ENCODE measurements around the gene LY6G5C.

DNA sequence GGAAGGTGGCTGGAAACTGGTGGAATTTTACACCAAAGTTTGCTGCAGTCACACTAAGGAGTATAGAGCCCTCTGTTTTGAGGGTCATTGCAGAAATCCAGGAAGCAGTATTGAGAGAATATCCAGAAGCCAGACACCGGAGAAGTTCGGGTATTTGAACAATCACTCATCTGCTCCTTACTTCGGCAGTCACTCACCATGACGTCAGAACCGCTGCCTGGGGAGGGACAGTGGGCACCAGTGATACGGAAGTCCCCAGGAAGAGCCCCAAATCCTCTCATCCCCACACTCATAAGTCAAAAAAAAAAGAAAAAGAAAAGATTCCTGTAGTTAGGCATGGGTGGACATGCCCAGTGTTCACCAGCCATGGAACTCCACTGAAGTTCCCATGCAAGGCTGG lies 4.0 kb downstream of the LY6G5C start:
- TF ChIP-seq MEIS2 (IDR thresholded peaks at IDR 0.05; ENCODE audit: partially characterized antibody) (peak; percentile 89), SMARCC2 (IDR thresholded peaks at IDR 0.05; ENCODE audit: low read depth) (no peak; the same call in 1 of the 2 replicates), NELFE (IDR thresholded peaks at IDR 0.05; ENCODE audit: insufficient read depth, insufficient read length) (no peak), SP1 (CRISPR knock-in tag; IDR thresholded peaks at IDR 0.05) (no peak), RBM17 (IDR thresholded peaks at IDR 0.05; ENCODE audit: borderline replicate concordance, low read depth, low read length) (no peak), TAF1 (IDR thresholded peaks at IDR 0.05; ENCODE audit: control insufficient read depth, extremely low read depth, insufficient read depth, low read length, severe bottlenecking) (no peak), POLR2AphosphoS5 (IDR thresholded peaks at IDR 0.05; ENCODE audit: control insufficient read depth, insufficient read depth, low read depth, low read length) (no peak)
- TF ChIP-seq, protein P1, sequence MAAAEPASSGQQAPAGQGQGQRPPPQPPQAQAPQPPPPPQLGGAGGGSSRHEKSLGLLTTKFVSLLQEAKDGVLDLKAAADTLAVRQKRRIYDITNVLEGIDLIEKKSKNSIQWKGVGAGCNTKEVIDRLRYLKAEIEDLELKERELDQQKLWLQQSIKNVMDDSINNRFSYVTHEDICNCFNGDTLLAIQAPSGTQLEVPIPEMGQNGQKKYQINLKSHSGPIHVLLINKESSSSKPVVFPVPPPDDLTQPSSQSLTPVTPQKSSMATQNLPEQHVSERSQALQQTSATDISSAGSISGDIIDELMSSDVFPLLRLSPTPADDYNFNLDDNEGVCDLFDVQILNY (CRISPR knock-in tag; IDR thresholded peaks at IDR 0.05): no peak
